Mesenchymal stem cell (in vitro differentiated cells and primary cell): ENCODE results near the gene PHF19.

Experiments
- DNase-seq: peaks from one replicate; pipeline ENCODE4 v3.0.0-alpha.2; 2013
- H2AFZ ChIP-seq: one replicate; pipeline ENCODE4 v1.6.1; 2013; ENCODE audit warnings: low read depth, mild to moderate bottlenecking, control low read depth, inconsistent platforms, low read length, moderate library complexity
- H2AK5ac ChIP-seq: 2 replicates; pipeline ENCODE4 v1.6.1; 2013; ENCODE audit warnings: low read length, moderate library complexity, mild to moderate bottlenecking, inconsistent platforms; ENCODE audit not compliant: severe bottlenecking
- H2BK120ac ChIP-seq: one replicate; pipeline ENCODE4 v1.6.1; 2013; ENCODE audit warnings: low read depth, mild to moderate bottlenecking, inconsistent platforms, low read length, moderate library complexity
- H2BK12ac ChIP-seq, 2 experiments: one replicate each; pipeline ENCODE4 v1.6.1; 2013; ENCODE audit warnings: inconsistent platforms in 2 of 2, low read length in 2 of 2, mild to moderate bottlenecking in 2 of 2, moderate library complexity in 2 of 2, control low read depth in 1 of 2
- H2BK15ac ChIP-seq: one replicate; pipeline ENCODE4 v1.6.1; 2013; ENCODE audit warnings: mild to moderate bottlenecking, low read depth, inconsistent platforms; ENCODE audit not compliant: poor library complexity, severe bottlenecking
- H2BK5ac ChIP-seq: 2 replicates; pipeline ENCODE4 v1.6.1; 2013; ENCODE audit warnings: low read depth, mild to moderate bottlenecking, low read length, control low read depth, inconsistent platforms; ENCODE audit not compliant: poor library complexity, severe bottlenecking
- H3K14ac ChIP-seq, 2 experiments: one replicate each; pipeline ENCODE4 v1.6.1; 2013; ENCODE audit warnings: inconsistent platforms in 2 of 2, low read length in 2 of 2, control low read depth in 1 of 2, mild to moderate bottlenecking in 1 of 2, moderate library complexity in 1 of 2
- H3K18ac ChIP-seq, 2 experiments: one replicate each; pipeline ENCODE4 v1.6.1; 2013; ENCODE audit warnings: inconsistent platforms in 2 of 2, low read length in 2 of 2, control low read depth in 1 of 2, low read depth in 1 of 2, mild to moderate bottlenecking in 1 of 2
- H3K23ac ChIP-seq, 2 experiments: one replicate each; pipeline ENCODE4 v1.6.1; 2013; ENCODE audit warnings: inconsistent platforms in 2 of 2, low read length in 2 of 2, mild to moderate bottlenecking in 2 of 2, moderate library complexity in 2 of 2, control low read depth in 1 of 2
- H3K27ac ChIP-seq: 2 replicates; pipeline ENCODE4 v1.5.1; 2013; ENCODE audit warnings: mild to moderate bottlenecking, moderate library complexity, low read length, control low read depth, inconsistent platforms; ENCODE audit not compliant: poor library complexity, severe bottlenecking
- H3K27me3 ChIP-seq, 2 experiments: 2 replicates each; pipeline versions ENCODE4 v1.6.1 to v1.7.0; 2013; ENCODE audit warnings: low read length in 2 of 2, mild to moderate bottlenecking in 2 of 2, moderate library complexity in 2 of 2, control low read depth in 1 of 2, inconsistent platforms in 1 of 2; ENCODE audit not compliant: control insufficient read depth in 1 of 2, insufficient read depth in 1 of 2
- H3K36me3 ChIP-seq, 2 experiments: 2 replicates each; pipeline versions ENCODE4 v1.6.1 to v1.7.0; 2013; ENCODE audit warnings: low read length in 2 of 2, control low read depth in 1 of 2, inconsistent platforms in 1 of 2, low read depth in 1 of 2, mild to moderate bottlenecking in 1 of 2; ENCODE audit not compliant: insufficient read depth in 2 of 2, control insufficient read depth in 1 of 2
- H3K4ac ChIP-seq, 2 experiments: one replicate each; pipeline ENCODE4 v1.6.1; 2013; ENCODE audit warnings: inconsistent platforms in 2 of 2, low read length in 2 of 2, mild to moderate bottlenecking in 2 of 2, moderate library complexity in 2 of 2, control low read depth in 1 of 2, low read depth in 1 of 2
- H3K4me1 ChIP-seq: 2 replicates; pipeline ENCODE4 v1.6.1; 2013; ENCODE audit warnings: low read depth, low read length, control low read depth; ENCODE audit not compliant: control insufficient read depth, insufficient read depth
- H3K4me2 ChIP-seq: 2 replicates; pipeline ENCODE4 v1.6.1; 2013; ENCODE audit warnings: low read length, mild to moderate bottlenecking, inconsistent platforms; ENCODE audit not compliant: poor library complexity, severe bottlenecking
- H3K4me3 ChIP-seq, 2 experiments: 2 replicates each; pipeline versions ENCODE4 v1.5.1 to v1.7.0; 2013; ENCODE audit warnings: low read length in 2 of 2, mild to moderate bottlenecking in 2 of 2, control low read depth in 1 of 2, low read depth in 1 of 2; ENCODE audit not compliant: insufficient read depth in 1 of 2
- H3K79me1 ChIP-seq: replicated peaks from 2 replicates; pipeline ENCODE4 v1.6.1; 2013; ENCODE audit warnings: mild to moderate bottlenecking, control low read depth, low read length, inconsistent platforms; ENCODE audit not compliant: poor library complexity, severe bottlenecking
- H3K9ac ChIP-seq: 2 replicates; pipeline ENCODE4 v1.7.0; 2013; ENCODE audit warnings: mild to moderate bottlenecking, low read length, moderate library complexity
- H3K9me3 ChIP-seq: 2 replicates; pipeline ENCODE4 v1.7.0; 2013; ENCODE audit warnings: mild to moderate bottlenecking, low read length; ENCODE audit not compliant: control insufficient read depth
- H4K8ac ChIP-seq: one replicate; pipeline ENCODE4 v1.6.1; 2013; ENCODE audit warnings: inconsistent platforms, mild to moderate bottlenecking, low read length, moderate library complexity
- H4K91ac ChIP-seq: one replicate; pipeline ENCODE4 v1.6.1; 2013; ENCODE audit warnings: mild to moderate bottlenecking, low read length, inconsistent platforms
- WGBS: methylation state at CpG from one replicate; pipeline ENCODE4 v1.1.7; 2013; ENCODE audit warnings: mixed read lengths; 5-methylcytosine and 5-hydroxymethylcytosine counted together

PHF19 gene

DNA sequence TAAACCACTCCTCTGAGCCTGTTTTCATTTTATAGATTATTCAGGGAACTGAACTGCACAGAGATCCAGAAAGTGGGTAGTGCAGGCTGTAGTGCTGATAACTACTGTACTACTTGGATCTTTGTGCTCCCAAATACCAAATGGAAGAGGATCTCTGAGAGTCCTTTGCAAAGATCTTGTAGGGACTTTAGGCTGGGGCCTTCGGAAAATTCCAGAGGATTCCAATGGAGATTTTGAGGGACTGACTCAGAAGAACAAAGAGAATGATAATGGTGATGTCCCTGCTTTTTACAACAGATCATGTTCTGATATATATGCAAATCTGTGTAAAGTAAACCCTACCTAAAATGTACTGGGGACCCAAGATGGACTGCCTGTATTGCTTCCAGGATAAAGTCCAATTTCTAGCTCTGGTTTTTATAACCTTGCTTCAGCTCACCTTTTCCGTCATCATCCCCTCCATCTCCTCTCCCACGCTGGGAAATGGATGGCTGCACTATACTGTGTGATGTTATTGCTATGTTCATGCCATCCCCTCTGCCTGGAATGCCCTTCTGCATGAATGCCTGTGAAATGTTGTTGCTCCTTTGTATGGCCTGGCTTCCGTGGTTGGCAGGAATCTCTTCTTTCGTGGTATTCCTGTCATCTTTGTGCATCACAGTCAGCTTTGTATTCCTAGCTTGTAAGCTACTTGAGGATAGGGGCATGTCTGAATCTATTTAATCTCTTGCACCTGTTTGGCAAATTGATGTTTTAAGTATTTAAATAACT is 24.6 kb downstream of the PHF19 start:
- Histone ChIP-seq H3K27me3 (no peaks in the 10 kb centered on the region), H3K27ac (peak overlapping the region; percentile 8), H2BK15ac (no peak overlapping the region), H3K4me3 (no peak overlapping the region), H2BK5ac (no peak overlapping the region), H2AFZ (no peak overlapping the region), H2BK120ac (no peak overlapping the region), H3K36me3 (peaks cover 17 to 31% of the 10 kb centered on the region in 2 experiments), H4K91ac (no peak overlapping the region), H3K4ac (no peak overlapping the region), H3K79me1 (peaks cover 3% of the 10 kb centered on the region), H2AK5ac (no peak overlapping the region), H3K9ac (no peak overlapping the region), H3K4me2 (no peak overlapping the region), H2BK12ac (no peak overlapping the region), H3K14ac (no peak overlapping the region), H4K8ac (no peak overlapping the region), H3K18ac (no peak overlapping the region), H3K23ac (no peak overlapping the region), H3K4me1 (peaks cover 2% of the 10 kb centered on the region), H3K9me3 (no peaks in the 10 kb centered on the region)
- 84% methylated on average over 4 of the region's 5 CpGs for WGBS
- DNase-seq, result no peak

DNA sequence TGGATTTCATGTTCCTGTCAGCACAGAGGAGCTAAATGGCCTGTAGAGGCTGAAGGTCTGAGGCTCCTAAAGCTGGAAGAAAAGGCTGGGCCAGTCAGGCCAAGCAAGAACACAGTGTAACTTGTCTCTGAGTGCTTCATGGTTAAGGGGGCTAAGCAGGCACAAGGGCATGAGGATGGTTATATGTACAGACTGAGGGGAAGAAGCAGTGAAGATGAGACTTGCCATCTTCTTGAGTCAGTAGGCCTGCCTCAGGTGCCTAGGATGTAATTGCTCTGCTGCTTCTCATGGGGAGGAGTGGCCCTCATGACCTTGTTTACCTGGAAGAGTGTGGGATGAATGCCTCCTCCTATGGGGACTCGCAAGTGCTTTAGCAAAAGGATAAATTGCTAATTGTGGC is 25.5 kb downstream of the PHF19 start:
- no peak overlapping the region for H2BK12ac ChIP-seq
- no peak overlapping the region for H3K27ac ChIP-seq
- no peak overlapping the region for H3K4ac ChIP-seq
- H3K79me1 ChIP-seq, result peaks cover 5% of the 10 kb centered on the region
- H3K23ac ChIP-seq, result no peak overlapping the region
- DNase-seq, result no peak
- no peak overlapping the region for H3K14ac ChIP-seq
- no peak overlapping the region for H4K91ac ChIP-seq
- no peak overlapping the region for H3K4me3 ChIP-seq
- H2AK5ac ChIP-seq, result no peak overlapping the region
- no peak overlapping the region for H2BK15ac ChIP-seq
- H3K36me3 ChIP-seq, result peaks cover 9 to 26% of the 10 kb centered on the region in 2 experiments
- no peak overlapping the region for H3K18ac ChIP-seq
- H3K4me2 ChIP-seq, result no peak overlapping the region
- 91% methylated on average over 1 of the region's 1 CpG for WGBS
- peaks cover 2% of the 10 kb centered on the region for H3K4me1 ChIP-seq
- no peak overlapping the region for H3K9ac ChIP-seq
- no peaks in the 10 kb centered on the region for H3K27me3 ChIP-seq
- no peaks in the 10 kb centered on the region for H3K9me3 ChIP-seq
- no peak overlapping the region for H2BK5ac ChIP-seq
- no peak overlapping the region for H2AFZ ChIP-seq
- no peak overlapping the region for H2BK120ac ChIP-seq
- H4K8ac ChIP-seq, result no peak overlapping the region

DNA sequence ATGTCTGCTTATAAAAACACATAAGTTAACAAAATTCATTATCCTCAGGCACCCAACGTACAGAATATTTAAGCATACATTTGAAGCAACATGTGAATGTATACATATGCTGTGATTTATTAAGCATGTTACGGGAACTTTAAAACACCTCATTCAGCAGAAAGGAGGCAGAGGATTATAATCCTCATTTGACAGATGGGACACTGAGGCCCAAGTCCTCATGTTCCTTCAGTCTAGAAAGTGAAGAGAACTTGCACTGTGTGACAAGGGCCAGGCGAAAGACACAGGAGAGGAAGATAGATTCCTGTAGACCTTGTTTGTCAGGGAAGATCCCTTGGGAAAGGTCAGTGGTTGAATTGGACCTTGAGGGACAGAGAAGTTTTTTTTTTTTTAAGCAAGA is 26.7 kb downstream of the PHF19 start:
- 95% methylated on average over 2 of the region's 3 CpGs for WGBS
- Histone ChIP-seq H3K27me3 (no peaks in the 10 kb centered on the region), H3K4me2 (no peak overlapping the region), H2BK12ac (no peak overlapping the region), H4K91ac (no peak overlapping the region), H3K23ac (no peak overlapping the region), H3K9ac (no peak overlapping the region), H2BK5ac (no peak overlapping the region), H3K36me3 (peaks cover 3 to 30% of the 10 kb centered on the region in 2 experiments), H2AK5ac (no peak overlapping the region), H3K9me3 (no peaks in the 10 kb centered on the region), H4K8ac (no peak overlapping the region), H2BK120ac (no peak overlapping the region), H3K27ac (no peak overlapping the region), H3K14ac (no peak overlapping the region), H3K79me1 (peaks cover 10% of the 10 kb centered on the region), H2AFZ (no peak overlapping the region), H3K4ac (no peak overlapping the region), H2BK15ac (no peak overlapping the region), H3K18ac (no peak overlapping the region), H3K4me3 (no peak overlapping the region), H3K4me1 (no peaks in the 10 kb centered on the region)
- no peak for DNase-seq

- no peaks in the 10 kb centered on the region for H3K27me3 ChIP-seq
- no peak overlapping the region for H4K8ac ChIP-seq
- no peak overlapping the region for H2AFZ ChIP-seq
- no peak overlapping the region for H3K4me3 ChIP-seq
- peaks cover 18% of the 10 kb centered on the region for H3K79me1 ChIP-seq
- H3K4ac ChIP-seq, result no peak overlapping the region
- no peak overlapping the region for H2BK12ac ChIP-seq
- H3K23ac ChIP-seq, result no peak overlapping the region
- no peak overlapping the region for H3K27ac ChIP-seq
- peaks cover 3 to 20% of the 10 kb centered on the region in 2 experiments for H3K36me3 ChIP-seq
- H3K4me2 ChIP-seq, result no peak overlapping the region
- WGBS, result 93% methylated on average over 1 of the region's 1 CpG
- no peak overlapping the region for H2BK15ac ChIP-seq
- H2AK5ac ChIP-seq, result no peak overlapping the region
- no peak for DNase-seq
- H3K9ac ChIP-seq, result no peak overlapping the region
- H3K9me3 ChIP-seq, result no peaks in the 10 kb centered on the region
- no peak overlapping the region for H2BK5ac ChIP-seq
- peaks cover 5% of the 10 kb centered on the region for H3K4me1 ChIP-seq
- no peak overlapping the region for H3K14ac ChIP-seq
- H2BK120ac ChIP-seq, result no peak overlapping the region
- no peak overlapping the region for H3K18ac ChIP-seq
- H4K91ac ChIP-seq, result no peak overlapping the region
Measured at GRCh38 chr9:120846906-120847305, 30.1 kb downstream of the PHF19 start.
